AG10803 (cell line): ENCODE data around the gene PKDCC.
"Not testable (repeated sequence)": the region's sequence is repeated elsewhere in the genome, so short reads cannot be mapped to it uniquely, and the experiment has no call there.

Source experiments
- DNase-seq: peaks from one replicate; pipeline ENCODE4 v3.0.0; 2010; ENCODE audit warnings: low read depth
- H3K4me3 ChIP-seq: 2 replicates; pipeline ENCODE4 v1.5.1; 2011; ENCODE audit warnings: mild to moderate bottlenecking, low read length, control low read depth
- TF ChIP-seq, protein P1 (sequence below): conservative IDR thresholded peaks from 2 replicates; pipeline ENCODE4 v1.5.1; 2011; ENCODE audit warnings: mild to moderate bottlenecking, low read length, control low read depth, inconsistent platforms

The PKDCC gene

DNA sequence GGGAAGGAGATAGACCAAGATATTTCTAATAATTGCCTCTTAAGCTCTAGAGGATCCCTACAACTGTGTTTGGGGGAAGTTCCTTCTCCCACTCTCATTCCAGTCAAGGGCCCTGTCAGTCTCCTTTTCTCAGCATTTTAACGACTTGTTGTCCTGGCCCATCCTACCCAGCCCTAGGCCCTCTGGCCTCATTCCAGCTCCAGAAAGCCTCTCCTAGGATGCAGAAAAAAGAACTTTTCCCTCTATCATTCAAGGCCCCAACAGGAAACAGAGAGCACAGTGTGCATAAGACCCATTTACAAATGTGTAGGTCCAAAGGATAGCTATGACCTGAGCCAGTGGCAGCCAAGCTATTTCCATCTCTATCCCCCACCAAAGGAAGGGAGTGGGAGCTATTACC, 14.0 kb downstream of the PKDCC start:
- no peak for DNase-seq
- no peak overlapping the region for H3K4me3 ChIP-seq
- TF ChIP-seq, protein P1, sequence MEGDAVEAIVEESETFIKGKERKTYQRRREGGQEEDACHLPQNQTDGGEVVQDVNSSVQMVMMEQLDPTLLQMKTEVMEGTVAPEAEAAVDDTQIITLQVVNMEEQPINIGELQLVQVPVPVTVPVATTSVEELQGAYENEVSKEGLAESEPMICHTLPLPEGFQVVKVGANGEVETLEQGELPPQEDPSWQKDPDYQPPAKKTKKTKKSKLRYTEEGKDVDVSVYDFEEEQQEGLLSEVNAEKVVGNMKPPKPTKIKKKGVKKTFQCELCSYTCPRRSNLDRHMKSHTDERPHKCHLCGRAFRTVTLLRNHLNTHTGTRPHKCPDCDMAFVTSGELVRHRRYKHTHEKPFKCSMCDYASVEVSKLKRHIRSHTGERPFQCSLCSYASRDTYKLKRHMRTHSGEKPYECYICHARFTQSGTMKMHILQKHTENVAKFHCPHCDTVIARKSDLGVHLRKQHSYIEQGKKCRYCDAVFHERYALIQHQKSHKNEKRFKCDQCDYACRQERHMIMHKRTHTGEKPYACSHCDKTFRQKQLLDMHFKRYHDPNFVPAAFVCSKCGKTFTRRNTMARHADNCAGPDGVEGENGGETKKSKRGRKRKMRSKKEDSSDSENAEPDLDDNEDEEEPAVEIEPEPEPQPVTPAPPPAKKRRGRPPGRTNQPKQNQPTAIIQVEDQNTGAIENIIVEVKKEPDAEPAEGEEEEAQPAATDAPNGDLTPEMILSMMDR, result no peak

DNA sequence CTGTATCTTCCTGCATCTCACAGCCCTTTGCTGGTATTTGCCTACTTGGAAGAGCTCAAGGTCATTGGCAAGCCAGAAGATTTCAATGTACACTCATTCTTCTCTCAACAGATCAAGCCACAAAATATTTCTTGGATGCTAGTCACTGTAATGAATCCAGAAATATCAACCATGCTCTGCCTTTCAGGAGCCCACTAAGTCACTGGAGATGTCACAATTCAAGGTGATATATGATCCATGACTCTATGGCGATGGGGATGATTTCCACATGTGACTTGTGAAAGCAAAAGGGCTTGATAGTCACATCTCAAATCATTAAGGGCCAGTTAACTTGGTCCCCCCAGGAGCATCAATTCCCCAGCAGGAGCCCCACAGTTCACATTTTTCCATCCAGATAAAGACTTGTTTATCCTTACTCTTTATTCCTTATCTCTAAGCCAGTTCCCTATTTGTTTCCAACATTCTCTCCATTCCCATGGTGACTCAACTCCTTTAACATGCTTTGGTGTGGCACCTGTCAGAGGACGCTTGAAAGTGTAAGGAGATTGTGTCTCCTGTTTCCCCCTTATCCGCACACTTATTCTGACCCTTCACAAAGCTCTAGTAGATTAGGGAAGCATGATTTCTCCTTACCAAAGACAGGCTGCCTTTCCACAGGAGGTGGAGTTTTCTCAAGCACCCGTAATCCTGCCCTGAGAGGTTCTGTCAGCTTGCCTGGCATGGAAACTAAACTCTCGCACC, 15.8 kb downstream of the PKDCC start:
- TF ChIP-seq, protein P1, result no peak
- no peak overlapping the region for H3K4me3 ChIP-seq
- DNase-seq, result peak; percentile 93

DNA sequence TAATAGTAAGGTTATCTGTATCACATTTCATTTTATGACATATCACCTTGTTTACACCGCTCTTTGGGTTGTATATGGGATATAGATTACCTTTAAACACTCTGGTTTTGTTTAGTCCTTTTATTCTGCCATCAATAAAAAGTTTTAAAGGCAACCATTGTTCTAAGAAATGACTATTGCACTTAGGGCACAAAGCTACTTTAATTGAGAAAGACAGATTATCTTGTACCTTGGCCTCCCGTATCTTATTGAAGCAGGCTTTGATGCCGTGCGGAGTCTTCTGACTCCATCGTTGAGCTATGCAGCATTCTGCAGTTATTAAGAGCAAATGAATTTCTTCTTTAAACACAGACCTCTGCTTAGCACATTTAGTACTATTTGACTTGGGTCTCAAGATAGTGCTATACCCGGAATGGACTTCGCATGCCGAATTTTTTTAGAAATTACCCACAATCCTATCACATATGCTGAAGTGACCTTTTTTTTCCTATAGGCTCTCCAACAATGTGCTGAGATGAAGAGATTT, 16.7 kb downstream of the PKDCC start:
- no peak overlapping the region for H3K4me3 ChIP-seq
- peak; percentile 60 for DNase-seq
- TF ChIP-seq, protein P1, result no peak

DNA sequence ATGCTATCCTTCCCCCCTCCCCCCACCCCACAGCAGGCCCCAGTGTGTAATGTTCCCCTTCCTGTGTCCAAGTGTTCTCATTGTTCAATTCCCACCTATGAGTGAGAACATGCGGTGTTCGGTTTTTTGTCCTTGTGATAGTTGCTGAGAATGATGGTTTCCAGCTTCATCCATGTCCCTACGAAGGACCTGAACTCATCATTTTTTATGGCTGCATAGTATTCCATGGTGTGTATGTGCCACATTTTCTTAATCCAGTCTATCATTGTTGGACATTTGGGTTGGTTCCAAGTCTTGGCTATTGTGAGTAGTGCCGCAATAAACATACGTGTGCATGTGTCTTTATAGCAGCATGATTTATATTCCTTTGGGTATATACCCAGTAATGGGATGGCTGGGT, 17.9 kb downstream of the PKDCC start:
- DNase-seq, H3K4me3 ChIP-seq: not testable (repeated sequence)

DNA sequence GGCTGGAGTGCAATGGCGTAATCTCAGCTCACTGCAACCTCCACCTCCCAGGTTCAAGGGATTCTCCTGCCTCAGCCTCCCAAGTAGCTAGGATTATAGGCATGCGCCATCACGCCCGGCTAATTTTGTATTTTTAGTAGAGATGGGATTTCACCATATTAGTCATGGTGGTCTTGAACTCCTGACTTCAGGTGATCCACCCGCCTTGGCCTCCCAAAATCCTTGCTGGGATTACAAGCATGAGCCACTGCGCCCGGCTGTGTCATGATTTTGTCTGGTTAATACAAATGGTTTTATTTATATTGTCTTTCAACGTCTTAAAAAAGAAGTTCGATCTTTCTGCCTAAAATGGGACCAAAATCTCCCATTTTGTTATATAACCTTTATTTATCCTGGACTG, 19.2 kb downstream of the PKDCC start:
- DNase-seq, H3K4me3 ChIP-seq: not testable (repeated sequence)

DNA sequence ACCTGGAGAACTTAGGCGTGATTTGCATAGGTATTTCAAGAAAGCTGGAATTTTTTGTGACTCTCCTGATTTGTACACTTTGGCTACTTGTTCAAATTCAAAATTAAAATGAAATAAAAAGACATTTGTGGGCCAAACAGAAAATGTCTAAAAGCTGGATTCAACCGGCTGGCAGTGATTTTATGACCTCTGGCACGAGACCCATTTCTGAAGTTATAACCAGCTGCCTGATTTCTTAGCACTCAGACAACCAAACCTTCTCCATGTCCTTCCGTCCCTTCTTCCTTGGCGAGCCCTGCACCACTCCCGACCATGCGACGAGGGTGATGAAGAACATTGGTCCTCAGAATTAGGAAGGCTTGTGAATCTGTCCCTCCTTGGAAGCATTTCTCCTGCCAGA, 19.7 kb downstream of the PKDCC start:
- TF ChIP-seq, protein P1, result no peak
- no peak for DNase-seq
- no peak overlapping the region for H3K4me3 ChIP-seq

DNA sequence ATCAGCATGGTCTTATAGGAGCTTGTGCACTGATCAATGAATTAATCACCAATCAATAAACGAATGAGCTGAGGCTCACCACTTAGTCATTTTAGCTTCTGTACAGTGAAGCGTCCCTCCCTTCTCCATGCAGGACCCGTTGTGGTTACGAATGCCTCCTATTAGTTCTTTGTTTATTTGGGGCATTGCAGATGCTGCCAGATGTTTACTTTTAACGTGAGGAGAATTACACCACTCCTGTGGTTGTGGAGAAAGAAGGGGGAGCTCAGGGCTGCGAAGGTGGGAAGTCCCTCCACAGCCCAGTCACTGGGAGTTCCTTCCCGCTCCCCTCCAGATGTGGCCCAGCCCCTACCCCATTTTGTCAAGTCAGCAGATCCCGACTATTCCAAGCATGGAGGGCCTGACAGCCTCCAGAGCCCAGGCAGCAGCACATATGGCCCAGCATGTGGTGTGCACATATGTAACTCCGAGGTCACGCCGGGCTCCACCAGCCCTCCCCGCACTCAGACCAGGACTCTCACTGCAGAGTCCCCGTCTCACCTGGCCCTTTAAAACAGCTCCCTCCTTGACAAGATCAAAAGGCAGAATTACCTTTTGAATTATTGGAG, 20.9 kb downstream of the PKDCC start:
- TF ChIP-seq, protein P1, result no peak
- no peak for DNase-seq
- H3K4me3 ChIP-seq, result no peak overlapping the region

DNA sequence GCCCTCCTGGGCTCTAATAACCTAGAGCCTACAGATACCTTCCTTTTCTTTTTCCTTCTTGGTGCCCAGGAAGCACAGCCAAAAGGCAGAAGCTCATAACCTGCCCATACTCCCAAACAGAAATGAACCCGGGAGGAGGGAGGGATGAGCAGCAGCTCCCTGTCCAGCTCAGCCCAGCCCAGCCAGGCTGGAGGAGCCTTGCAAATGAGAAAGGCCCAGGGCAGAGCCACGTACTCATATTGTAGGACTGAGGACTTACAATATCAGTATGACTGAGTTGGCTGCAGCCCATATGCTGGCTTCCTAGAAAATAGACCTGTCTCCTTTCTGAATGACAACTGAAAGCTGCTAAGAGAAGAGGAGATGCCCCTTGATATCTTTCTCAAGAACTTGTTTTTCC, 21.7 kb downstream of the PKDCC start:
- H3K4me3 ChIP-seq, result no peak overlapping the region
- TF ChIP-seq, protein P1, result no peak
- DNase-seq, result no peak
